Hematopoietic multipotent progenitor cell treated with erythropoietin and hydrocortisone succinate and interleukin-3 and kit ligand, for 8 days (in vitro differentiated cells): ENCODE measurements around the gene SMU1.
"Not testable (repeated sequence)": the region's sequence is repeated elsewhere in the genome, so short reads cannot be mapped to it uniquely, and the experiment has no call there.

Source experiments
- DNase-seq: peaks from one replicate; pipeline ENCODE4 v3.0.0-alpha.2; 2015

SMU1 gene

GRCh38 chr9:33011831-33012230 is 64.6 kb downstream of the SMU1 start:
- no peak for DNase-seq

GRCh38 chr9:33007755-33008154 is 68.7 kb downstream of the SMU1 start:
- DNase-seq: no peak

- DNase-seq: not testable (repeated sequence)
These were observed 71.1 kb downstream of the SMU1 start for GRCh38 chr9:33005335-33005734.

GRCh38 chr9:33000682-33001055 is 75.8 kb downstream of the SMU1 start:
- DNase-seq: peak; percentile 55

DNA sequence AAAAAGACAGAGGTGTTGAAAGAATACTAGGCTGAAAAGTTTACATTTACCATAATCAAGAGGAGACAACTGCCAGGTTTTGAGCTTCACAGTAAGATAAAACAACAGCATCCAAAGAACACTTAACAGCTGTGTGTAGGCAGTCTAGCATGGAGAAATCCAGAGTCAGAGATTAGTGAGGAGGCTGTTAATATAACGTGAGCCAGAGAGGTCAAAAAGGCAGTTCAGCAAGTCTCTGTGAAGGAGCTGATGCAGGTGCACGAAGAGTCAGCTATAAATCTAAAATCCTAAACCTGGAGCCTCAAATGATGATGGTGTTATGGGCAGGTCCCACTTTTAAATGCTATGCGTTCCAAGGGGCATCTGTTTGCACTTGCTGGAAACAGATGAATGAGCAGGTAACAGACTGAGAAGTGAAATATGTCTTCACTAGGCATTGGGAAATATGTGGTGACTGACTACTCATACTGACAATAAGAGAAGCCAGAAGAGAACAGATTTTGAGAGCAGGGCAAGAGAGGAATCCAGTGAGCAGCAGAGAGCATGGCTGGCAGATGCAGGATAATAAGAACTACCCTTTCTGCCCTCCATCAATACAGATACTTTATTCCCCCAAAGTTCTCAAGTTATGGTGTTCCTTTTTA is 83.8 kb downstream of the SMU1 start:
- DNase-seq: no peak

DNA sequence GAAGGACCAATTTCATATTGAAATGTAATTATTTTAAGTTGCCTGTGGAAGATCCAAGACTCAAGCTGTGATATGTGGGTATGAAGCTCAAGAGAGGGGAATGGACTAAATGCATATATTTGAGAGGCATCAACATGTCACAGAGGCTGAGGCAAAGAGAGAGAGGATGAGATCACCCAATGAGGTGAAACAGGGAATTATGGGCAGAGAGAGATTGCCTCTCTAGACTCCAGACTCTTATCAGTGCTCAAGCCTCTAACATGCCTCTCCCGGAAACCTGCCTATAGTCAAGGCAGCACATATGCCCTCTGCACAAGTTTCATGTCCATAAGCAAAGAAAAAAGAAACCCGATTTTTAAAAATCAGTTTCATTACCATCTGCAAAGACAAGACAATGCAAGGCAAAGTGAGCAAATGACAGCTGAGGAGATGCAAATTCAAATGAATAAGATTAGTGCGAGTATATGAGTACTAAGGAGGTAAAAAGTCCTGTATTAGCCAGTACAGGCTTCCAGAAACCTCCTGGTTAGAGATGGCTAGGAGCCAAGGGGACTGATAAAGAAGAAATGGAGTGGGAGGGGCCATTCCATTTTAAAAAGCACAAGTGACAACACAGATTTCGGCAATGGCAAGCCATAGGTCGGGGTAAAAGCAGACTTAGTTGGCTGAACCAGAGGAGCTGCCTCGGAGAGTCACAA is 84.4 kb downstream of the SMU1 start:
- peak; percentile 69 for DNase-seq
